ENCODE measurements around the gene SLC35B2.

SLC35B2 gene

DNA sequence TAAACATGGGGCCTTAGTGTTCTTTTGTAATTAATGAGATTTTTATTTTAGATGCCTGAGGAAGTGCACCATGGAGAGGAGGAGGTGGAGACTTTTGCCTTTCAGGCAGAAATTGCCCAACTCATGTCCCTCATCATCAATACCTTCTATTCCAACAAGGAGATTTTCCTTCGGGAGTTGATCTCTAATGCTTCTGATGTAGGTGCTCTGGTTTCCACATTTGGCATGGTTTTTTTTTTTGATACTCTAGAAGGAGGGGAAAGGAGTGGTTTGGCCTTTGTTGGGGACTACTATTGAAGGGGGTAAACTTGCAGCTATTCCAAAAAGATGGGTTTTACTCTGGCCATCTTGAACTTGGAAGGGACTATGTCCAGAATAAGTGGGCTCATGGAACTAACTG lies 8.7 kb downstream of the SLC35B2 start:
- H3K36me3 ChIP-seq, result peaks cover 28% of the 10 kb centered on the region
- H3K9me3 ChIP-seq, result no peaks in the 10 kb centered on the region
- no peak overlapping the region for H3K4me3 ChIP-seq (ENCODE audit: low read depth in 1 of 2, low read length in 1 of 2)
- H3K27me3 ChIP-seq, result no peaks in the 10 kb centered on the region
- H3K27ac ChIP-seq, result peak overlapping the region; percentile 77
- peaks cover 15 to 16% of the 10 kb centered on the region in 2 experiments for H3K4me1 ChIP-seq (ENCODE audit: control insufficient read depth in 1 of 2, insufficient read depth in 1 of 2, low read depth in 1 of 2, low read length in 1 of 2)
- TF ChIP-seq, protein P1, sequence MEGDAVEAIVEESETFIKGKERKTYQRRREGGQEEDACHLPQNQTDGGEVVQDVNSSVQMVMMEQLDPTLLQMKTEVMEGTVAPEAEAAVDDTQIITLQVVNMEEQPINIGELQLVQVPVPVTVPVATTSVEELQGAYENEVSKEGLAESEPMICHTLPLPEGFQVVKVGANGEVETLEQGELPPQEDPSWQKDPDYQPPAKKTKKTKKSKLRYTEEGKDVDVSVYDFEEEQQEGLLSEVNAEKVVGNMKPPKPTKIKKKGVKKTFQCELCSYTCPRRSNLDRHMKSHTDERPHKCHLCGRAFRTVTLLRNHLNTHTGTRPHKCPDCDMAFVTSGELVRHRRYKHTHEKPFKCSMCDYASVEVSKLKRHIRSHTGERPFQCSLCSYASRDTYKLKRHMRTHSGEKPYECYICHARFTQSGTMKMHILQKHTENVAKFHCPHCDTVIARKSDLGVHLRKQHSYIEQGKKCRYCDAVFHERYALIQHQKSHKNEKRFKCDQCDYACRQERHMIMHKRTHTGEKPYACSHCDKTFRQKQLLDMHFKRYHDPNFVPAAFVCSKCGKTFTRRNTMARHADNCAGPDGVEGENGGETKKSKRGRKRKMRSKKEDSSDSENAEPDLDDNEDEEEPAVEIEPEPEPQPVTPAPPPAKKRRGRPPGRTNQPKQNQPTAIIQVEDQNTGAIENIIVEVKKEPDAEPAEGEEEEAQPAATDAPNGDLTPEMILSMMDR (IDR thresholded peaks at IDR 0.05), result no peak

DNA sequence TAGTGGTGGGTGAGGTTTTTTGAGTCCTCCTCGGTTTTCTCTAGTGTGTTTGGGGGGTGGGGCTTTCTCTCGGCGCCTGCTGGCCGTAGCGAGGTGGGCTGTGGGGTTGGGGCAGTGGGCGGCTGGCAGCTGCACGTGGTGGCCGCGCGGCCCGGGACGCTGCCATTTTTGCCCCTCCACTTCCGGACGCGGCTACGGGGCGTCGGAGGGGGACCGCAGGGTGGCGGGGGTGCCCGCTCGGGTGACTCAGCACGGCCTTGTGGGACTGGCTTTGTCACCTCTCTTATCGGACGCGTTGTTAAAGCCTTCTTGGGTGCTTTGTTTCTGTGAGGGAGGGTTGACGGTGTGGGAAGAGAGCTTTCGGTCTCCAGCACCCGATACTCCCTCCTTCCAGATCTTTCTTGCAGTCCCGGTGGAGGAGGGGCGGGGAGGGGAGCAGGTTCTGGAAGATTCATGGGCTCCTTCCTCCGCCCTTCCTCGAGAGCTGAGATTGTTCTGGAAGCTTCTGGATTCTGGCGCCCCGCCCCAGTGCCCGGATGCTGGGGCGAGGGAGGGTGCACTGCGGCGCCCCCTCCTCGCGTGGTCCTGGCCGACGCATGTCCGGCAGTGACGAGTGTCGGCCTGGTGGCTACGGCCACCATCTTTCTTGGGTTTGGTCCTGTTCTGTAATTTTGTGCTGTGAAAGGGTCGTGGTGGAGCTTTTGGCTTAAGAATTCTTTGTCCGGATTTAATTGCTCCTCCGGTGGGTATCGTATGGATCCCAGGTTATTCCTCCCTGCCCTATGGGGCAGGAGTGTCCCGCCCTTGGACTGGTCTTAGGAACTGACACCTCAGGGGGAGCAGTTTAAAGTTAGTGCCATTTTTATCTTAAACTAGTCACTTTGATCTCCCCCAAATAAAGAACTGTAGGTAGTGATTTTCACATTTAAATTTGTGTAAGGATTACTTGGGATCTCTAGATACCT lies 9.7 kb downstream of the SLC35B2 start:
- H3K27me3 ChIP-seq, result no peaks in the 10 kb centered on the region
- no peaks in the 10 kb centered on the region for H3K9me3 ChIP-seq
- H3K27ac ChIP-seq, result peak overlapping the region; percentile 77
- H3K36me3 ChIP-seq, result peaks cover 19% of the 10 kb centered on the region
- H3K4me1 ChIP-seq (ENCODE audit: control insufficient read depth in 1 of 2, insufficient read depth in 1 of 2, low read depth in 1 of 2, low read length in 1 of 2), result peaks cover 15 to 16% of the 10 kb centered on the region in 2 experiments
- H3K4me3 ChIP-seq (ENCODE audit: low read depth in 1 of 2, low read length in 1 of 2), result peak overlapping the region; percentile 84 to 88
- TF ChIP-seq, protein P1 (IDR thresholded peaks at IDR 0.05), result no peak

- Histone ChIP-seq H3K27ac (peak within 1 kb of the TSS; percentile 77), H3K36me3 (peaks cover 14% of the 10 kb centered on the region), H3K4me3 (ENCODE audit: low read depth in 1 of 2, low read length in 1 of 2) (peak within 1 kb of the TSS; percentile 84 to 88), H3K27me3 (no peaks in the 10 kb centered on the region), H3K4me1 (ENCODE audit: control insufficient read depth in 1 of 2, insufficient read depth in 1 of 2, low read depth in 1 of 2, low read length in 1 of 2) (peaks cover 15 to 16% of the 10 kb centered on the region in 2 experiments), H3K9me3 (no peaks in the 10 kb centered on the region)
- TF ChIP-seq, protein P1 (IDR thresholded peaks at IDR 0.05), result no peak
Measured at GRCh38 chr6:44246663-44247337, 10.5 kb downstream of the SLC35B2 start, which contains the start of gene HSP90AB1. Gene HSP90AB1, plus strand, starts transcription at chr6:44247101. Its CDS starts 1,529 bp downstream, at chr6:44248630.

DNA sequence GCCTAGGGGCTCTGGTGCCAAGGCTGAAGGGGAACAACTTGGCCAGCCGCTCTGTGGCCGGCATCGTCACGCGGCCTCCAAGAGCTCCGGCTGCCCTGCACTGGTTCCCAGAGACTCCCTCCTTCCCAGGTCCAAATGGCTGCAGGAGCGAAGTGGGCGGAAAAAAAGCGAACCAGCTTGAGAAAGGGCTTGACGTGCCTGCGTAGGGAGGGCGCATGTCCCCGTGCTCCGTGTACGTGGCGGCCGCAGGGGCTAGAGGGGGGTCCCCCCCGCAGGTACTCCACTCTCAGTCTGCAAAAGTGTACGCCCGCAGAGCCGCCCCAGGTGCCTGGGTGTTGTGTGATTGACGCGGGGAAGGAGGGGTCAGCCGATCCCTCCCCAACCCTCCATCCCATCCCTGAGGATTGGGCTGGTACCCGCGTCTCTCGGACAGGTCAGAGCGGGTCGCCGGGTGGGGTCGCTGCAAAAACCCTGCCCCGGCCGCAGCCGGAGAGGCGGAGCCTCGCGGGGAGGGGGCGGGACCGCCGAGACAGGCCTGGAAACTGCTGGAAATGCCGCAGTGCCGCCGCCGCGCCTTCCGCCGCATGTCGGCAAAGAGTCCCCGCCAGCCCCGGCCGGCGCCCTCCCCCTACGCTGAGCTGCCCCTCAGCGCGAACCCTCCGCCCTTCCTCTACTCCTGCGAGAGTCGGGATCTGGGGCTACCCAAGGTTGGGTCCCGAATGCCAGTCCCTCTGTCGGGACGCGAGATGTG lies 11.2 kb downstream of the SLC35B2 start:
- Histone ChIP-seq H3K27ac (peak overlapping the region; percentile 77), H3K4me3 (ENCODE audit: low read depth in 1 of 2, low read length in 1 of 2) (peak overlapping the region; percentile 84 to 88), H3K27me3 (no peaks in the 10 kb centered on the region), H3K36me3 (peaks cover 8% of the 10 kb centered on the region), H3K9me3 (no peaks in the 10 kb centered on the region), H3K4me1 (ENCODE audit: control insufficient read depth in 1 of 2, insufficient read depth in 1 of 2, low read depth in 1 of 2, low read length in 1 of 2) (peaks cover 15 to 16% of the 10 kb centered on the region in 2 experiments)
- TF ChIP-seq, protein P1 (IDR thresholded peaks at IDR 0.05), result no peak

DNA sequence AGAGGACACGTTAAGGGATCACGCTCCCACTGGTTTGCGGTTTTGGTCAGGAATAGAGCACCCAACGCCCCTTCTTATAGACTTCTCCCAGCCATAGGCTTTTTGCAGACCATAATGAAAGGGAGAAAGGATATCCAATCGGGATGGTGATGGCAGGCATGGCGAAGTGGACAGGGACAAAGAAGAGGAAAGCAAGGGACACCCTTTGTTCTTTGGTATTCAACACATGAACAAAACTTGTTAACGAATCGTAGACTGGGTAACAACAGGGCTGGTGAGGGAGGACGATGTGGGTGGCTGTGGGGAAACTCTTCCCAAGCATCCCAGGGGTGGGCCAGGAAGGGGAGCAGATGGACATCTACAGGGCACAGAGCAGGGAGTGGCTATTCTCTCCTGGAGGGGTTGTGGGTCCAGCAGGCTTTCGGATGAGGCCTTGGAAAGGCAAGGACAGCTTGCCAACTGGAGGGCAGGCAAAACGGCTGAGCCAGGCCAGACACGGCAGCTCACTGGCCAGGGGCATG lies 11.9 kb downstream of the SLC35B2 start:
- H3K27me3 ChIP-seq, result no peaks in the 10 kb centered on the region
- TF ChIP-seq, protein P1 (IDR thresholded peaks at IDR 0.05), result no peak
- peak overlapping the region; percentile 77 for H3K27ac ChIP-seq
- peaks cover 15 to 16% of the 10 kb centered on the region in 2 experiments for H3K4me1 ChIP-seq (ENCODE audit: control insufficient read depth in 1 of 2, insufficient read depth in 1 of 2, low read depth in 1 of 2, low read length in 1 of 2)
- H3K36me3 ChIP-seq, result peaks cover 2% of the 10 kb centered on the region
- H3K4me3 ChIP-seq (ENCODE audit: low read depth in 1 of 2, low read length in 1 of 2), result peak overlapping the region; percentile 84 to 88
- no peaks in the 10 kb centered on the region for H3K9me3 ChIP-seq

Data from neutrophil (primary cell).